Heart left ventricle (tissue), 13 donors: ENCODE results near the gene C11orf91.

Source experiments
- CTCF ChIP-seq, 12 donors: fragments of 200-600 bp; sonication (generic) in 4 of 12; IDR thresholded peaks; one replicate each; pipeline versions ENCODE4 v1.5.0 to v1.8.0; 2018 to 2022; ENCODE audit warnings: antibody characterized with exemption in 12 of 12, mild to moderate bottlenecking in 5 of 12
- POLR2A ChIP-seq, 2 donors: fragments of 450-650 bp; IDR thresholded peaks; one replicate each; pipeline ENCODE4 v1.6.1; 2017; ENCODE audit warnings: antibody characterized with exemption in 2 of 2, mild to moderate bottlenecking in 2 of 2, moderate library complexity in 2 of 2
- donor health status: ischemic (EF 13 %, LVEDD 7.1; RV severe dilation, severe dysfunction).
- donor health status: DM: no; HTN: yes; CAD: no.
- donor health status: DM: no; HTN: no; CAD: no.
- donor health status: ischemic (EF 25% LVEDD 6.9; RV normal size, moderate dysfunction).
- donor health status: ischemic (EF 25% LVEDD 5.7; RV mildly dilated, moderate dysfunction).
- donor health status: ischemic (EF 35%, LVEDD 5.7; RV mildly dilated, moderate dysfunction).
- donor health status: nonischemic (EF 11% LVEDD 7.7; RV severe dilation, severe dysfunction).
- donor health status: DM: yes; HTN: yes; CAD: no.
- donor health status: PGD.
- donor health status: ischemic (EF 29% LVEDD 5.4; RV normal size, mild dysfunction).
- donor health status: nonischemic (EF 23%, LVEDD 6.1; RV moderate dilation, normal function).

- TF ChIP-seq CTCF (IDR thresholded peaks at IDR 0.05) (no peak), POLR2A (IDR thresholded peaks at IDR 0.05) (no peak)
These were observed 6.3 kb upstream of the C11orf91 start for GRCh38 chr11:33706966-33707365.
